ENCODE measurements around the gene CLEC4M.

The CLEC4M gene

GRCh38 chr19:7762719-7763293 is at the start of gene CLEC4M:
CLEC4M (plus strand) TSS chr19:7763243; CDS start chr19:7763267, 24 bp downstream.
- DNase-seq, result no peak

GRCh38 chr19:7715671-7716070 is 47.4 kb upstream of the CLEC4M start:
- no peak for DNase-seq

- no peak for DNase-seq
Observed at GRCh38 chr19:7716762-7717161, 46.3 kb upstream of the CLEC4M start.

GRCh38 chr19:7718668-7719067 is 44.4 kb upstream of the CLEC4M start:
- DNase-seq, result peak in 1 of 2 donors; percentile 49

- DNase-seq, result no peak
Observed at GRCh38 chr19:7720351-7720750, 42.7 kb upstream of the CLEC4M start.

- no peak for DNase-seq
Observed at GRCh38 chr19:7722231-7722651, 40.8 kb upstream of the CLEC4M start.

- no peak for DNase-seq
Observed at GRCh38 chr19:7725791-7726190, 37.3 kb upstream of the CLEC4M start.

- peak; percentile 21 to 56 for DNase-seq
Observed at GRCh38 chr19:7729211-7729610, 33.8 kb upstream of the CLEC4M start.

GRCh38 chr19:7729831-7730285 is 33.2 kb upstream of the CLEC4M start:
- DNase-seq, result peak in 1 of 2 donors; percentile 40

- DNase-seq, result no peak
Observed at GRCh38 chr19:7730286-7731217, 32.5 kb upstream of the CLEC4M start.

GRCh38 chr19:7731218-7731595 is 31.8 kb upstream of the CLEC4M start:
- no peak for DNase-seq

- DNase-seq, result no peak
Observed at GRCh38 chr19:7731615-7732014, 31.4 kb upstream of the CLEC4M start.

- DNase-seq, result no peak
Observed at GRCh38 chr19:7732045-7732444, 31.0 kb upstream of the CLEC4M start, which contains the start of gene CLEC4G. CLEC4G (minus strand) TSS chr19:7732110; CDS start chr19:7732102, 8 bp downstream.

GRCh38 chr19:7733376-7733775 is 29.7 kb upstream of the CLEC4M start:
- DNase-seq, result no peak

- DNase-seq, result peak; percentile 23 to 51
Observed at GRCh38 chr19:7734220-7735203, 28.5 kb upstream of the CLEC4M start.

- DNase-seq, result no peak
Observed at GRCh38 chr19:7736148-7736547, 26.9 kb upstream of the CLEC4M start.

- no peak for DNase-seq
Observed at GRCh38 chr19:7737215-7737614, 25.8 kb upstream of the CLEC4M start.

- DNase-seq, result no peak
Observed at GRCh38 chr19:7738023-7738422, 25.0 kb upstream of the CLEC4M start.

GRCh38 chr19:7739211-7739755 is 23.8 kb upstream of the CLEC4M start:
- no peak for DNase-seq

- DNase-seq, result no peak
Observed at GRCh38 chr19:7739801-7740681, 23.0 kb upstream of the CLEC4M start.

GRCh38 chr19:7740682-7741054 is 22.4 kb upstream of the CLEC4M start:
- no peak for DNase-seq
